Keratinocyte (primary cell): ENCODE data around the gene BBX.
"Not testable (repeated sequence)": the region's sequence is repeated elsewhere in the genome, so short reads cannot be mapped to it uniquely, and the experiment has no call there.

Source experiments
- EZH2 ChIP-seq: IDR thresholded peaks from one replicate; pipeline ENCODE4 v1.6.1; 2012; ENCODE audit warnings: inconsistent platforms, mild to moderate bottlenecking, low read length, moderate library complexity
- TF ChIP-seq, protein P1 (sequence below), 3 experiments: IDR thresholded peaks in 1 of 3; conservative IDR thresholded peaks in 1 of 3; optimal IDR thresholded peaks in 1 of 3; 2 replicates in 2 of 3; 3 replicates in 1 of 3; pipeline versions ENCODE3 to v1.5.1; 2011; ENCODE audit warnings: low read length in 3 of 3, mild to moderate bottlenecking in 3 of 3, moderate library complexity in 2 of 3, control low read depth in 1 of 3, inconsistent platforms in 1 of 3; ENCODE audit not compliant: insufficient read depth in 2 of 3; ENCODE audit errors: extremely low read depth in 1 of 3

DNA sequence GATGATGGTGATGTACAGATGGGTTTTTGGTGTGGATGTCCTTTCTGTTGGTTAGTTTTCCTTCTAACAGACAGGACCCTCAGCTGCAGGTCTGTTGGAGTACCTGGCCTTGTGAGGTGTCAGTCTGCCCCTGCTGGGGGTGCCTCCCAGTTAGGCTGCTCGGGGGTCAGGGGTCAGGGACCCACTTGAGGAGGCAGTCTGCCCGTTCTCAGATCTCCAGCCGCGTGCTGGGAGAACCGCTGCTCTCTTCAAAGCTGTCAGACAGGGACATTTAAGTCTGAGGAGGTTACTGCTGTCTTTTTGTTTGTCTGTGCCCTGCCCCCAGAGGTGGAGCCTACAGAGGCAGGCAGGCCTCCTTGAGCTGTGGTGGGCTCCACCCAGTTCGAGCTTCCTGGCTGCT, 174.6 kb downstream of the BBX start:
- TF ChIP-seq, protein P1, sequence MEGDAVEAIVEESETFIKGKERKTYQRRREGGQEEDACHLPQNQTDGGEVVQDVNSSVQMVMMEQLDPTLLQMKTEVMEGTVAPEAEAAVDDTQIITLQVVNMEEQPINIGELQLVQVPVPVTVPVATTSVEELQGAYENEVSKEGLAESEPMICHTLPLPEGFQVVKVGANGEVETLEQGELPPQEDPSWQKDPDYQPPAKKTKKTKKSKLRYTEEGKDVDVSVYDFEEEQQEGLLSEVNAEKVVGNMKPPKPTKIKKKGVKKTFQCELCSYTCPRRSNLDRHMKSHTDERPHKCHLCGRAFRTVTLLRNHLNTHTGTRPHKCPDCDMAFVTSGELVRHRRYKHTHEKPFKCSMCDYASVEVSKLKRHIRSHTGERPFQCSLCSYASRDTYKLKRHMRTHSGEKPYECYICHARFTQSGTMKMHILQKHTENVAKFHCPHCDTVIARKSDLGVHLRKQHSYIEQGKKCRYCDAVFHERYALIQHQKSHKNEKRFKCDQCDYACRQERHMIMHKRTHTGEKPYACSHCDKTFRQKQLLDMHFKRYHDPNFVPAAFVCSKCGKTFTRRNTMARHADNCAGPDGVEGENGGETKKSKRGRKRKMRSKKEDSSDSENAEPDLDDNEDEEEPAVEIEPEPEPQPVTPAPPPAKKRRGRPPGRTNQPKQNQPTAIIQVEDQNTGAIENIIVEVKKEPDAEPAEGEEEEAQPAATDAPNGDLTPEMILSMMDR (optimal IDR thresholded peaks at IDR 0.05 in 1 of 3, IDR thresholded peaks at IDR 0.05 in 1 of 3, conservative IDR thresholded peaks at IDR 0.05 in 1 of 3; ENCODE audit: extremely low read depth in 1 of 3, insufficient read depth in 2 of 3, low read length in 3 of 3): not testable (repeated sequence)
- TF ChIP-seq EZH2: not testable (repeated sequence)
